ENCODE measurements around the gene MAP1LC3A.

The MAP1LC3A gene

DNA sequence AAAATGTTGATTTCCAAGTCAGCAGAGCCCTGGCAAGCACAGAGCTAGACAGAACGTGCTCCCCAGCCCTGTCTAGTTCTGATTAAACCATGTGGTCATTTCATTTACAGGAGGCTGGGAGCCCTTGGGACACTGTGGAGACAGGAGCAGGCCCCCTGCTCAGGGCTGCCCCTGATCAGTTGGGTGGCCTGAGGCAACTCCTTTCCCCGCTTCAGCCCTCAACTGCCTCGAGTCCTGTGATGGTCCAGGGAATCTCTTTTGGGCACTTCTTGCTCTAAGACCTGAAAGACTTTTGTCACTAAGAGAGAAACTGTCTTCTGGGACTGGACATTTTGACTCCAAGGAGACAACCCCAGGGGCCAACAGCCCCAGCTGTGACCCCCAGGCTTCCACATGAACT, 28.8 kb upstream of the MAP1LC3A start:
- DNase-seq (ENCODE audit: low read depth): no peak
- no peak overlapping the region for H3K4me3 ChIP-seq (ENCODE audit: control insufficient read depth, low read depth, low read length)
- TF ChIP-seq, protein P1, sequence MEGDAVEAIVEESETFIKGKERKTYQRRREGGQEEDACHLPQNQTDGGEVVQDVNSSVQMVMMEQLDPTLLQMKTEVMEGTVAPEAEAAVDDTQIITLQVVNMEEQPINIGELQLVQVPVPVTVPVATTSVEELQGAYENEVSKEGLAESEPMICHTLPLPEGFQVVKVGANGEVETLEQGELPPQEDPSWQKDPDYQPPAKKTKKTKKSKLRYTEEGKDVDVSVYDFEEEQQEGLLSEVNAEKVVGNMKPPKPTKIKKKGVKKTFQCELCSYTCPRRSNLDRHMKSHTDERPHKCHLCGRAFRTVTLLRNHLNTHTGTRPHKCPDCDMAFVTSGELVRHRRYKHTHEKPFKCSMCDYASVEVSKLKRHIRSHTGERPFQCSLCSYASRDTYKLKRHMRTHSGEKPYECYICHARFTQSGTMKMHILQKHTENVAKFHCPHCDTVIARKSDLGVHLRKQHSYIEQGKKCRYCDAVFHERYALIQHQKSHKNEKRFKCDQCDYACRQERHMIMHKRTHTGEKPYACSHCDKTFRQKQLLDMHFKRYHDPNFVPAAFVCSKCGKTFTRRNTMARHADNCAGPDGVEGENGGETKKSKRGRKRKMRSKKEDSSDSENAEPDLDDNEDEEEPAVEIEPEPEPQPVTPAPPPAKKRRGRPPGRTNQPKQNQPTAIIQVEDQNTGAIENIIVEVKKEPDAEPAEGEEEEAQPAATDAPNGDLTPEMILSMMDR (IDR thresholded peaks at IDR 0.05; ENCODE audit: control insufficient read depth, insufficient read depth, low read depth, low read length, missing control alignments): no peak

DNA sequence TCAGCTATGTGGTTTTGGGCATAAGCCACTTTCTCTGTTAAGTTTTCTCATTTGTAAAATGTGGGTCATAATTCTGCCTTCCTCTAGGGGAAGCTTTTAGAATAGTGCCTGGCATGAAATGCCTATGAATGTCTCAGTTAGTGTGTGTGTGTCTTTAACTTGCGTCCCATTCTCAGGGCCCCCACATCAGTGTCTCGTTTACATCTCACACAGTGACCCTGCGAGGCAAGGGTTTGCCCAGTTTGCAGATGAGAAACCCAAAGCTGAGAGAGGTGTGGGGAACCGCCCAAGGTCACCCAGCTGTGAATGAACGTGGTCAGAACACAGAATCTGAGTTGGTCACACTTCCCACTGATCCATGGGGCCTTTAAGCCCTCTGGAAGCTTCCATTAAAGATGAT, 28.2 kb upstream of the MAP1LC3A start:
- TF ChIP-seq, protein P1 (IDR thresholded peaks at IDR 0.05; ENCODE audit: control insufficient read depth, insufficient read depth, low read depth, low read length, missing control alignments): no peak
- no peak overlapping the region for H3K4me3 ChIP-seq (ENCODE audit: control insufficient read depth, low read depth, low read length)
- DNase-seq (ENCODE audit: low read depth): no peak

DNA sequence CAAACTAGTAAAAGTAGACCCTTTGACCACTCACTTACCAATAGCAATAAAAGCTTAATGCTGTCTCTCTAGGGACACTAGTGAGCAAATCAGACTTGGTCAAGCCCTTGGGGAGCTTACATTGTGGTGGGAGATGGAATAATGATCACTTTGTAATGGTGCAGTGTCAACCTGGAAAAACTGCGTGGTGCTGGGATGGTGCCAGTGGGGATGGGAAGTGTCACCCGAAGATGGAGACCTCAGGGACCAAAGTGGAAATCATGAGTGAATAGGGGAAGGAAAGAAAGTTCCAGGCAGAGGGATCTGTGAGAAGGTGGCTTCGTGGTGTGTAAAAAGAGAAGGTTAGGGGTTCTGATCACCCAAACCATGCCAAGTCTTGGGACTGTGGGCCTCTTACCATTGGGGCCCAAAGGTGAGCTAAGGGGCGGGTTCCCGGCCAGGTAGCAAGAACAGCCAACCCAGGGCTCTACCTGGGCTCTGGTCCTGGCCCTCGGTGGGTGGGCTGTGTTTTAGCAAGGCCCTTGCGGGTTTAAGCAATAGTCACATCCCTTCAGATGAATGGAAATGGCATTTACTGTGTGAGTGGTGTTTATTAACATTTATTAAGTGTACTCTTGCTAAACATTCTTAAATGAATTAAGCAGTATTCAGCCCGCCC, 26.8 kb upstream of the MAP1LC3A start:
- TF ChIP-seq, protein P1 (IDR thresholded peaks at IDR 0.05; ENCODE audit: control insufficient read depth, insufficient read depth, low read depth, low read length, missing control alignments): no peak
- no peak overlapping the region for H3K4me3 ChIP-seq (ENCODE audit: control insufficient read depth, low read depth, low read length)
- DNase-seq (ENCODE audit: low read depth): no peak

DNA sequence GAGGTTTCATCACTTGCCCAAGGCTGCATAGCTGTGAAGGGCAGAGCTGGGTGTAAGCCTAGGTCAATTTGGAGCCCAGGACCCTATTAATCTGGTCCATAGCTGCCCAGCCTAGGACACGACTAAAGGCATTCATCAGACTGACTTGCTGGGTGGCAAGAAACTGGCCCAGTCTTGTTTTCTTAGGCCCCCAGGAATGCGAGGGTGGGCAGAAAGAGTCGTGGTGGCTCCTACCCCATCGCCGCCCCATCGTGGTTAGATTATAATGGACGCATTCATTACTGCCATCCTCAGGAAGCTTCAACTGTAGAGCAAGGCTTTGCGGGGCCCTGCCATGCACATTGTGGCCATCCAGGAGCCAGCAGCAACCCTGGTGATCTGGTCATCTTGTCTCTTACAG, 26.2 kb upstream of the MAP1LC3A start:
- TF ChIP-seq, protein P1 (IDR thresholded peaks at IDR 0.05; ENCODE audit: control insufficient read depth, insufficient read depth, low read depth, low read length, missing control alignments): no peak
- DNase-seq (ENCODE audit: low read depth): no peak

DNA sequence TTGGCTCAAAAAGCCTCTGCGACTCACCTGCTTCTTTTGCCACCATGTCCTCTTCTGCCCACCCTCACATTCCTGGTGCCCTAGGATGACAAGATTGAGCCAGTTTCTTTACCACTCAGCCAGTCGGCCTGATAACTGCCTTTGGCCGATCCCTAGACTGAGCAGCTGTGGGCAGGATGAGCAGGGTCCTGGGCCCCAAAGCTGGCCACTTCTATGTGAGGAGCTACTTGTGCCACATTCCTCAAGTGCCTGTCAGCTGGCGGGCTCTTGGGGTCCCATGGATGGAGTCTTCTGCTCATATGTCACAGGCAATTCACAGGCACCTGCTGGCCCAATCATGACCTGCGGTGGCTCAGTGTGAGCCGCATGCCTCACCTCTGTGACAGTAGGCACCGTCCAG, 25.8 kb upstream of the MAP1LC3A start:
- H3K4me3 ChIP-seq (ENCODE audit: control insufficient read depth, low read depth, low read length): no peak overlapping the region
- TF ChIP-seq, protein P1 (IDR thresholded peaks at IDR 0.05; ENCODE audit: control insufficient read depth, insufficient read depth, low read depth, low read length, missing control alignments): no peak
- DNase-seq (ENCODE audit: low read depth): no peak

More for the DNA sequence above, 26.2 kb upstream of the MAP1LC3A start:
- no peak overlapping the region for H3K4me3 ChIP-seq (ENCODE audit: control insufficient read depth, low read depth, low read length)

DNA sequence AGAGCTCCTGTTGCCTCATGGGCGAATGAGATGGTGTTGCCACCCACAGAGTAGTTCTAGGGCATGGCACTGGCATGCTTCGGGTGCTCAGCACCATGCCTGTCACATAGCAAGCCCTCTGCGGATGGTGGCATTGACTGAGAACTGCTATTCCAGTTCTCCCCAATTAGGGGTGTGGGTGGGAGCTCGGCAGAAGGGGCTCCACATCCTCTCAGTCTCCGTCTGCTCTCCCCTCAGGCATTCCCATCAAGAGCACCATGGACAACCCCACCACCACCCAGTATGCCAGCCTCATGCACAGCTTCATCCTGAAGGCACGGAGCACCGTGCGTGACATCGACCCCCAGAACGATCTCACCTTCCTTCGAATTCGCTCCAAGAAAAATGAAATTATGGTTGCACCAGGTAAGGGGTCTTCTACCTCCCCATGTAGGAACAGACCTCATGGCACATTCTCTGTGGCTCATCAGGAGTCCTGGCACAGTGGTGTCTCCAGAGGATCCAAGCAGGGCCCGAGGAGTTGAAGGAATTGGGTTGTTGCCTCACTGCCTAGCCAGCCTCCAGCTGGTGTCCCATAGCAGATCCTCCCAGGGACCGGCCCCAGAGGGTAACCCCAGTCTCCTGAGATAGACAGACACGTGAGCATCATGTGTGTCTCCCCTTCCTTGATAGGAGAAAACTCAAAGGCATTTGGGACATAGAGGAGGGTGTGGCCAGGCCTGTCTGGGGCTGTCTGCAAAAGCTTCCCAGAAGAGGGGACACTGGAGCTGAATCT, 23.9 kb upstream of the MAP1LC3A start:
- H3K4me3 ChIP-seq (ENCODE audit: control insufficient read depth, low read depth, low read length): no peak overlapping the region
- DNase-seq (ENCODE audit: low read depth): no peak
- TF ChIP-seq, protein P1 (IDR thresholded peaks at IDR 0.05; ENCODE audit: control insufficient read depth, insufficient read depth, low read depth, low read length, missing control alignments): no peak

Data from AG09309 (cell line).